Tongue (tissue), 2 donors: Measurements from ENCODE around the gene ISYNA1. TPM values are rescaled to one million over a fixed set of nuclear protein-coding genes. Genes with fewer than 3 reads are reported as not detected.

ENCODE experiments used
- DNase-seq: peaks from one replicate; pipeline ENCODE4 v3.0.0-alpha.2; 2015
- total RNA-seq: library from RNA; depleted of rRNA; stranded (reverse); fragments of >200 nt; gene quantifications from one replicate; pipeline ENCODE4 v1.2.3, GENCODE V29; 2014

ISYNA1 gene
- total RNA-seq, 1 donor from 2014 or later = 49.3 TPM

- DNase-seq = peak; percentile 85
These were observed 5.9 kb upstream of the ISYNA1 start for GRCh38 chr19:18443831-18444230.

- DNase-seq = no peak
These were observed 5.5 kb upstream of the ISYNA1 start for GRCh38 chr19:18443406-18443805.

- no peak for DNase-seq
These were observed 5.0 kb upstream of the ISYNA1 start for GRCh38 chr19:18442941-18443340.

- DNase-seq = no peak
These were observed 4.2 kb upstream of the ISYNA1 start for GRCh38 chr19:18441804-18442788.

- DNase-seq = no peak
These were observed 3.2 kb upstream of the ISYNA1 start for GRCh38 chr19:18440936-18441803.

GRCh38 chr19:18440415-18440877 is 2.5 kb upstream of the ISYNA1 start:
- DNase-seq = no peak

GRCh38 chr19:18439910-18440237 is 1.9 kb upstream of the ISYNA1 start:
- DNase-seq = no peak

GRCh38 chr19:18439025-18439909 is 1.3 kb upstream of the ISYNA1 start:
- DNase-seq = no peak

- DNase-seq = no peak
These were observed 545 bp upstream of the ISYNA1 start for GRCh38 chr19:18438331-18439024.

GRCh38 chr19:18436671-18437490 is 1.1 kb downstream of the ISYNA1 start:
- peak; percentile 90 for DNase-seq

- DNase-seq = no peak
These were observed 1.9 kb downstream of the ISYNA1 start for GRCh38 chr19:18435842-18436670.

- DNase-seq = no peak
These were observed 2.6 kb downstream of the ISYNA1 start for GRCh38 chr19:18435178-18435841.

GRCh38 chr19:18434411-18435175 is 3.3 kb downstream of the ISYNA1 start:
- no peak for DNase-seq

- DNase-seq = no peak
These were observed 4.1 kb downstream of the ISYNA1 start for GRCh38 chr19:18433735-18434398.

GRCh38 chr19:18433015-18433691 is 4.8 kb downstream of the ISYNA1 start:
- no peak for DNase-seq

GRCh38 chr19:18432275-18433014 is 5.5 kb downstream of the ISYNA1 start:
- DNase-seq = no peak
